GM12891 (cell line): ENCODE measurements around the gene TMEM131.

Experiments used
- POLR2A ChIP-seq: IDR thresholded peaks from 2 replicates; pipeline ENCODE4 v1.6.1; 2011; ENCODE audit warnings: low read depth, low read length, control low read depth
- POLR2AphosphoS5 ChIP-seq: IDR thresholded peaks from 2 replicates; pipeline ENCODE4 v1.6.1; 2011; ENCODE audit warnings: low read depth, low read length, control low read depth
- SPI1 ChIP-seq: IDR thresholded peaks from 2 replicates; pipeline ENCODE4 v1.6.1; 2011; ENCODE audit warnings: low read depth, low read length, control low read depth
- TAF1 ChIP-seq: IDR thresholded peaks from 2 replicates; pipeline ENCODE4 v1.6.1; 2011; ENCODE audit warnings: low read depth, low read length, control low read depth

- peak; percentile 54 for TF ChIP-seq POLR2AphosphoS5
- peak; percentile 76 for TF ChIP-seq POLR2A
- no peak for TF ChIP-seq TAF1
- peak; percentile 76 for TF ChIP-seq SPI1
These were observed 568 bp downstream of the TMEM131 start for GRCh38 chr2:97995026-97995733.
